Activated CD8-positive, alpha-beta memory T cell treated with anti-CD3 and anti-CD28 coated beads for 24 hours (primary cell): ENCODE measurements around the gene MACO1.

Experiments used
- DNase-seq: peaks from one replicate; pipeline ENCODE4 v3.0.0-alpha.2; 2020

The MACO1 gene

DNA sequence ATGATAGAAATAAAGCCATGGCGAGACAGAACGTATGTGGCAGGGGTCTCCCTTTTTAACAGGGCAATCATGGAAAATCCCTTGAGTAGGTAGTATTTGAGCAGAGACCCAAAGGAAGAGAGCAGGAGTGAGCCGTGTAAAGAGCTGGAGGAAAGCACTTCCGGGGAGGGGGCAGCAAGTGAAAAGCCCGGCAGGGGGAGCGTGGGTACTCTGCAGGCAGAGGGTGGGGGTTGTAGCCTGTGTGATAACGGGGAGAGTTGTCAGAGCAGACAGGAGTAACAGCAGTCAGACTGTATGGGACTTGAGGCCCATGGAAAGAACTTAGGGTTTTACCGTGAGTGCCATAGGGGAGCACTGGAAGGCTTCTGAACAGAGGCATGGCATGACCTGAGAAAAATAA is 61.6 kb downstream of the MACO1 start:
- DNase-seq = no peak

DNA sequence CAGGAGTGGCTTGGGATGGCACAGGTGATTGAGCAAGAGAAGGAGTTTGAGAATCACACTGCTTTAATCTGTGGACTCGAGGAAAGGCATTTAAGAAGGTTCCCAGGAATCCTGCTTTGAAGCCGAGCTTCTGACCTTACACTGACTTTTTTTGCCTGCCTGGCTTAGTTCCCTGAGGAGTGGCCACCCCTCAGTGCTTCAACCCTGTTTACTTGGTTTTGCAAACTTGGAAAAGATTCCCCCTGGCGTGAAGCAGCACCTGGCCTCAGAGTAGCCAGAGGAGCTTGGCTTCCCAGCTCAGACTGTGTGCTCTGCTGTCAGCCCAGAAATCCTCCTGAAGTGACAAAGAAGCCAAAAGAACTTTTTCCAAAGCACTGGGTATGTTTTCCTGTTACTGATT is 64.3 kb downstream of the MACO1 start:
- DNase-seq = no peak

GRCh38 chr1:25500694-25501093 is 70.0 kb downstream of the MACO1 start:
- DNase-seq = no peak

GRCh38 chr1:25501235-25502058 is 70.8 kb downstream of the MACO1 start:
- DNase-seq = no peak

DNA sequence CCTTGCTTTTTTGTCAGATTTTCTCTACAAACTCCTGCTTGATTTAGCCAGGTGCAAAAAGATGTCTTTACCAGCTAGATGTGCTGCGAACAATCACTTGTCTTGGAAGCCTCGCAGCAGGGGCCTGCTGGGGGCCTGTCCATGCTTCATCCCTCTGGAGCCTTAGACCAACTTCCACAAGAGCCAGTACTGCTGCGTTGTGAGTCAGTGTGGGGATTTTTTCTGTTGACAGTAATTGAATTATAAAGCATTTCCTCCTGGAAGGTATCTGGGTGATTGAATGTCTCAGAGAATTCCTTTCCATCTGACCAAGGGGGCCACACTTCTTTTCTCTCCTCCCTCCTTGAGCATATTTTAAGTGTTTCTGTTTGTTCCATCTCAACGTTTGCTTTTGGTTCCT is 72.3 kb downstream of the MACO1 start:
- no peak for DNase-seq

- DNase-seq = peak; percentile 82
Measured at GRCh38 chr1:25503551-25504426, 73.1 kb downstream of the MACO1 start.

GRCh38 chr1:25504706-25505595 is 74.3 kb downstream of the MACO1 start:
- DNase-seq = peak; percentile 47

GRCh38 chr1:25505656-25506385 is 75.1 kb downstream of the MACO1 start:
- peak; percentile 52 for DNase-seq

DNA sequence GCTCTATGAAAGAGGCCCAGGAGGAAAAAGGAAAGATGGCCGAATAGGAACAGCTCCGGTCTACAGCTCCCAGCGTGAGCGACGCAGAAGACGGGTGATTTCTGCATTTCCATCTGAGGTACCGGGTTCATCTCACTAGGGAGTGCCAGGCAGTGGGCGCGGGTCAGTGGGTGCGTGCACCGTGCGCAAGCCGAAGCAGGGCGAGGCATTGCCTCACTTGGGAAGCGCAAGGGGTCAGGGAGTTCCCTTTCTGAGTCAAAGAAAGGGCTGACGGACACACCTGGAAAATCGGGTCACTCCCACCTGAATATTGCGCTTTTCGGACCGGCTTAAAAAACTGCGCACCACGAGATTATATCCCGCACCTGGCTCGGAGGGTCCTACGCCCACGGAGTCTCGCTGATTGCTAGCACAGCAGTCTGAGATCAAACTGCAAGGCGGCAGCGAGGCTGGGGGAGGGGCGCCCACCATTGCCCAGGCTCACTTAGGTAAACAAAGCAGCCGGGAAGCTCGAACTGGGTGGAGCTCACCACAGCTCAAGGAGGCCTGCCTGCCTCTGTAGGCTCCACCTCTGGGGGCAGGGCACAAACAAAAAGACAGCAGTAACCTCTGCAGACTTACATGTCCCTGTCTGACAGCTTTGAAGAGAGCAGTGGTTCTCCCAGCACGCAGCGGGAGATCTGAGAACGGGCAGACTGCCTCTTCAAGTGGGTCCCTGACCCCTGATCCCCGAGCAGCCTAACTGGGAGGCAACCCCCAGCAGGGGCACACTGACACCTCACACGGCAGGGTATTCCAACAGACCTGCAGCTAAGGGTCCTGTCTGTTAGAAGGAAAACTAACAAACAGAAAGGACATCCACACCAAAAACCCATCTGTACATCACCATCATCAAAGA is 76.1 kb downstream of the MACO1 start:
- peak; percentile 58 for DNase-seq

- DNase-seq = no peak
Measured at GRCh38 chr1:25513666-25514065, 83.0 kb downstream of the MACO1 start.

DNA sequence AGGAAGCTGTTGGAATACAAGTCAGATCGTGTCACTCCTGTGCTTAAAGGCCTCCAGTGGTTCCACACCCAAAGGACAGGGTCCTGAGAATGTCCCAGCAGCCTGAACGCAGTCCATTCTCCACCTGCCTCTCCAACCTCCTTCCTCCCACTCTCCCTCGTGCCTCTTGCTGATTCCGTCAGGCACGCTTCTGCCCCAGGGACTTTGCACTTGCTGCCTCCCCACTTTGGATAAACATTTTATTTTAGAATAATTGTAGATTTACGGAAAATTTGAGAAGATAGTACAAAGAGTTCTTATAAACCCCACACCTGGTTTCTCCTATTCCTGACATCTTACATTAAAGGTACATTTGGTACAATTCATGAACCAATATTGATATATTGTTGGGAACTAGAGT is 84.3 kb downstream of the MACO1 start:
- no peak for DNase-seq

DNA sequence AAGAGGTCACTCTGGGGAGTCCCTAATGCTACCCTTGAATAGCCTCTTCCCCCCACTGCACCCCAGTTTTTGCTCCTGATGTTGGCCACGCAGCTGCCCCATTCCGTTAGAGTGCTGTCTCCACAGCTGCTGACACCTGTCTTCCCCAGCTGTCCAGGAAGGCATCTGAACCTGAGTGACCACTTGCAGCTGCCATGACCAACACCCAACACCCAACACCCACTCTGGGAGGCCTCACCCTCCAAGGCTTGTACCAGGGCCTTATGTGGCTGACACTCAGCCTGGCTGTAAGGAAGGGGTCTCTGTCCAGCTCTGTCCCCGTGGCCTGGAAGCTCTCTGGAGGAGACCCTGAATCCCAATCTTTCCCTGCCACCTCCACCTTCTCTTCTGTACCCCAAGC is 86.0 kb downstream of the MACO1 start:
- no peak for DNase-seq

DNA sequence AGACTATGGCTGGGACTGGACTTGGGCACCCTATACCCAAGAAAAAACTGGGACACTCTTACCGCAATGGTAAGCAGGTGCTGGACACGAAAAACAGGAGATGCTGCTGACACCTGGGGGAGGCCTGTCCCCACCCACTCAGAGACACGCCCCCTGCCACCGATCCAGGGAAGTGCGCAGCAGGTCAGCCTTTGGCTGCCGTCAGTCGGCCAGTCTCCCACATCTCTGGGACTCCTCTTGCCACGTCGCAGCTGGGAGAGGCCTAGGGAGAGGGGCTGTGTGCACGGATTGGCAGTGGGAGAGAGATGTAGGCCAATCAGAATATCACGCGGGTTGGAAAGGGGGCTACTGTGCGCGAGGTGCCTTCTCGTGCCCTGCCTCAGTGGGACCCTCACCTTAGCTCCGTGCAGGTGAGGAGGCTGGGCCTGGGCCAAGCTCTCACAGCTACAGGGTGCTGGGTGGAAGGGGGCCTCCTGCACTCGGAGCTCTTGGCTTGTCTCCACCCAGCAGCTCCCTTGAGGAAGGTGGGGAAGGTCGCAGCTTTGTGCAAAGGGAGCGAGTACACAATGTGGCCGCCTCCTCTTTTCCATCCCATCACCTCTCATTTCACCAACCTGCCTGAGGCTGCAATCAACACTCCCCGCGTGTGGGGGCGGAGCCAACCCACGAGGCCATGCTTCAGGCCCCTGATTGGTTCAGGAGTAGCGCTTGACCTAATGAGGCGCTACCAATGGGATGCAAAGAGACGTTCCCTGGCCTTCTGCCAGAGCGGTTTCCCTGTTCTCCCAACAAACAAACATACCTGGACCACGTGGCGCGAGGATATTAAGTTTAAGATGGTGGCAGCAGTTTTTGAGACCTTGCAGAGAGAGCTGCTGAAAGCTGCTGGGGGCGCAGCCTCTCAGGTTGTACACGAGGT is 87.0 kb downstream of the MACO1 start:
- no peak for DNase-seq

DNA sequence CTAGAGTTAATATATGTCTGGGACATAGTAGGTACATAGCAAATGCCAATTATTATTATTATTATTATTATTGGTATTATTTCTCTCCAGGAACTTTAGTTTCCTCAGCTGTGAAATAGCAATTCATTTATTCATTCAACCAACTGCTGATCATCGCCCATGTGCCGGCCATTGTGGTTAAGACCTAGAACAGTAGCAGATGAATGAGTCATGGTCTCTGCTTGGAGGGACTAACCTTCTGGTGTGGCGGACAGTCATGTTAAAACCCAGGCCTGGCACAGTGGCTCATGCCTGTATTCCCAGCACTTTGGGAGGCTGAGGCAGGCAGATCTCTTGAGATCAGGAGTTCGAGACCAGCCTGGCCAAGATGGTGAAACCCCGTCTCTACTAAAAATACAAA is 88.9 kb downstream of the MACO1 start:
- DNase-seq = no peak

DNA sequence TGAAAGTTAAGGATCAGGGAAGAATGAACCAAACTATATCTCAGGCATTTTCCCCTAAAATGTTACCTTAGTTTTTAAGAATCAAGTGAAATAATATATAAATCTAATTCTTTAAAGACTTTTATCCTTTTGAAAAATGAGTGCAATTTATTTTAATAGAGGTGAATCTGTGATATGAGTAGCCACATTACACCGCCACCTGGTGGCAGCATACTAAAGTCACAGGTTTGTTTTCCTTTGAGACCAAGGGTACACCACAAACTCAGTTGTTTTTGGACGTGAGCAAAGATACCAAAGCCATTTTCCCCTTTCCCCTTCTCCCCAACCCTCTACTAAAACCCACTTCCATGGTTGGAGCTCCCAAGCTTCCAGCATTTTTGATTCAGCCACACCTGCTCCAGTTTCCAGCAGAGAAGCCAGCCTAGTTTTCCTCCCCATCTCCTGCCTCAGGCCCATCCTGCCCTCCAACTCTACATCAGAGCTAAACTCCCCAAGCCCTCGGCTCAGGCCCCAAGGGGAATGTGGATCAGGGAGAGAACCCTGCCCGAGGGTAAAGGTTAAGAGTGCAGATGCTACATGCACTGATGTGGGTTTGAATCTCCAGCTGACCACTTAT is 89.9 kb downstream of the MACO1 start:
- peak; percentile 85 for DNase-seq

- no peak for DNase-seq
Measured at GRCh38 chr1:25522031-25522655, 91.4 kb downstream of the MACO1 start.

GRCh38 chr1:25523542-25523941 is 92.8 kb downstream of the MACO1 start:
- no peak for DNase-seq

DNA sequence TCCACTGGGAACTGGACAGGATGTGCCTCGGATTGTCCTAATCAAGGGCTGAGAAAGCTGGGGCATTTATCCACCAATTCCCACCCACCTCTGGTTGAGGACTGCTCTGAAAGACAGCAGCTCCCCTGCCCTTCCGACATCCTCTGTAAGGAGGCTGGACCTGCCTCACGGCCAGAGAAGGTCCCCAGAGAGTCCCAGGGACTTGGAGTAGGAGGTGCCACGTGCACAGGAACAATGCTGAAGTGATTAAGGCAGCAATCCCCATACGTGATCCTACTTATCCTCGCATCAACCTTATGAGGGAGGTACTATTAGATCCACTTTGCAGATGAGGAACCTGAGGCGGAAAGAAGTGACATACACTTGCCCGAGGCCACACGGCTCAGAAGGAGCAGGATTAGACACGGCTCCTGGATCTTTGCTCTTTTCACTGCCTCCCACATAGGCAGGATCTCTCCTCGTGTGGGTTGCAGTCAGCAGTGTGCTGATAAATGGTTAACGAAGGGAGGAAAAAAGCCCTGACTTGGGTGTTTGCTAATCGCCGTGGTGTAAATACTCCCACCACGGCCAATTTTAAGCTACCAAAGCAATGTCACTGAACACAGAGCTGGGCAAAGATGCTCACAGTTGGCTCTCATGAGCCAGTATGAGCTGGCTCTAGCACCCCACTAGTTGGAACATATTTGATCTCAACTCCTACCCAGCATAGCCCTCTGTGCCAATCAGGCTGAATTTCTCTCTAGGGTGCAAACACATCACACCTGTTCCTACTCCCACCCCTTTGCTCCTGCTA is 94.1 kb downstream of the MACO1 start:
- DNase-seq = no peak
